HuH-7.5 (cell line): Measurements from ENCODE around the gene CT45A8.
"Not testable (repeated sequence)": the region's sequence is repeated elsewhere in the genome, so short reads cannot be mapped to it uniquely, and the experiment has no call there.

Source experiments
- DNase-seq: peaks from one replicate; pipeline ENCODE4 v3.0.0; 2011; ENCODE audit warnings: low spot score

Gene CT45A8, protein sequence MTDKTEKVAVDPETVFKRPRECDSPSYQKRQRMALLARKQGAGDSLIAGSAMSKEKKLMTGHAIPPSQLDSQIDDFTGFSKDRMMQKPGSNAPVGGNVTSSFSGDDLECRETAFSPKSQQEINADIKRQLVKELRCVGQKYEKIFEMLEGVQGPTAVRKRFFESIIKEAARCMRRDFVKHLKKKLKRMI

DNA sequence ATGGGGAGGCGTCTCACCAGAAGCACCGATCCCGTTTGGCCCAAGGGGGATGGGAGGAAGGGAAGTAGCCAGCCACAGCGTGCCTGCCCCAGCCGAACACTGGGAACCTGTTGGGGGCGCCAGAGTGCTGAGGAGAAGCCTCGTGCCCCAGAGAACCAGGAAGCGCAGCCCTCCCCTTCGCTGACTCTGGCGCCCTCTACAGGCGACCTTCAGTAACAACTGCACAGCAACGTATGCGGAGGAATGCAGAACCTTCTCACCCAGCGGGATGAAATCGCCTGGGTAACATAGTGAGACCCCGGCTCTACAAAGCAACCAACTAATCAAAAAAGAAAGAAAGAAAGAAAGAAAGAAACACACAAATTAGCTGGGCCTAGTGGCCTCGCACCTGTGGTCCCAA lies at the start of gene CT45A8:
CT45A8 (minus strand) TSS at position 101 of the 400 bp plus-strand sequence. CDS start 3,755 bp downstream, outside the sequence.
- DNase-seq: not testable (repeated sequence)

DNA sequence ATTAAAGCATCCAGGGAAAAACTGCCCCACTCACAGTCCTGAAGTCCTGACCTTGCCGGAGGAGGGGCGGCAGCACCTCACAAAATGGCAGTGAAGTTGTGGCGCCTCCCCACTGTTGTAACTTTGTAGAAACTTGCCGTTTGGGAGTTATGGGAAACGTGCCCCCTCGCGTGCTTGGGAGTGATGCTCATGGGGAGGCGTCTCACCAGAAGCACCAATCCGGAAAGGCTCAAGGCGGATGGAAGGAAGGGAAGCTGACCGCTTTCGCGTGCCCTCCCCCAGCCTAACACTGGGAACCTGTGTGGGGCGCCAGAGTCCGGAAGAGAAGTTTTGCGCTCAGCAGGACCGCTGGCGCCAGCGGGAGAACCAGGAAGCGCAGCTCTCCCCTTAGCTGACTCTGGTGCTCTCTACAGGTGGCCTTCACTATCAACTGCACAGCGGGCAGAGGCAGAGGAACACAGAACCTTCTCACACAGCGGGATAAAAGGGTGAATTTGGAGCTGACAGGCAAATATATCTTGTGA lies 39.0 kb upstream of the CT45A8 start, which contains the start of the genes CT45A10 and SAGE1:
CT45A10 (minus strand) TSS at position 151 of the 524 bp plus-strand sequence. CDS start 8,100 bp downstream, outside the sequence.
SAGE1 (plus strand) TSS at position 423 of the 524 bp plus-strand sequence. CDS start 2,527 bp downstream, outside the sequence.
- no peak for DNase-seq

DNA sequence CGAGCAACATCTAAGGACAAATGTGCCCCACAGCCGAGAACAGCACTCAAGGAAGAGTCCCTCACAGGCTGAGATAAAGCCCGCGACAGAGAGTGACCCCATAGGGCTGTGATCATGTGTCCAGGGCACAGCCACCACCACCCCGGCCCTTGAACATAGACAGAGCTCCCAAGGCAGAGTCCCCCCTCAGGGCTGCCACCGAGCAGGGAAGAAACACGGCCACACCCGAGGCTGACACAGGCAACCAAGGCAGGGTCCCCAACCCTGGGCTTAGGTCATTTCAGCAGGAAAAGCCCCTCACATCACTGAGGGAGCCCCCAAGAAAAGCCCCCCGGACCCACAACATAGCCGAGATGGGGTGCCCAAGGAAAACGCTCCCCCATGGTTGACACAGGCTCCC lies 38.4 kb upstream of the CT45A8 start:
- DNase-seq: no peak

DNA sequence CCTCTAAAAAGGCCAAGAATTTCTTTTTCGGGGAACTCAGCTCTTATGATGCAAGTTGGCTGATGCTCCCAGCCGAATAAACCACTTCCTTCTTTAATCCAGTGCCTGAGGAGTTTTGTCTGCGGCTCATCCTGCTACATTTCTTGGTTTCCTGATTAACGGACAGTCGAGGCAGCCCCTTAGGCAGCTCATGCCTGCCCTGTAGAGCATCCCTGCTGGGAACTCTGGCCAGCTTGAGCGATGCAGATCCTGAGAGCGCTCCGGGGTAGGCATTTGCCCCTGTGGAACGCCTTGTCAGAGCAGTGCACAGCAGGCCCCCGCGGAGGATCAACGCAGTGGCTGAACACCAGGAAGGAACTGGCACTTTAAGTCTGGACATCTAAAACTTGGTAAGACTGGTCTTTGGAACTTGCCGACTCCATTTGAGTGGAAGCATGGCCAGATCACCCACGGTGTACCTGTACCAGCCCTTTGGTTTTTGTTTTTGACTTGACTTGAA lies 35.8 kb upstream of the CT45A8 start:
- DNase-seq: no peak

DNA sequence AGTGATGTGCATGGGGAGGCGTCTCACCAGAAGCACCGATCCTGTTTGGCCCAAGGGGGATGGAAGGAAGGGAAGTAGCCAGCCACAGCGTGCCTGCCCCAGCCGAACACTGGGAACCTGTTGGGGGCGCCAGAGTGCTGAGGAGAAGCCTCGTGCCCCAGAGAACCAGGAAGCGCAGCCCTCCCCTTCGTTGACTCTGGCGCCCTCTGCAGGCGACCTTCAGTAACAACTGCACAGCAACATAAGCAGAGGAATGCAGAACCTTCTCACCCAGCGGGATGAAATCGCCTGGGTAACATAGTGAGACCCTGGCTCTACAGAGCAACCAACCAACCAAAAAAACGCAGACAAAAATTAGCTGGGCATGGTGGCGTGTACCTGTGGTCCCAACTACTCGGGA lies 34.6 kb upstream of the CT45A8 start:
- DNase-seq: not testable (repeated sequence)

DNA sequence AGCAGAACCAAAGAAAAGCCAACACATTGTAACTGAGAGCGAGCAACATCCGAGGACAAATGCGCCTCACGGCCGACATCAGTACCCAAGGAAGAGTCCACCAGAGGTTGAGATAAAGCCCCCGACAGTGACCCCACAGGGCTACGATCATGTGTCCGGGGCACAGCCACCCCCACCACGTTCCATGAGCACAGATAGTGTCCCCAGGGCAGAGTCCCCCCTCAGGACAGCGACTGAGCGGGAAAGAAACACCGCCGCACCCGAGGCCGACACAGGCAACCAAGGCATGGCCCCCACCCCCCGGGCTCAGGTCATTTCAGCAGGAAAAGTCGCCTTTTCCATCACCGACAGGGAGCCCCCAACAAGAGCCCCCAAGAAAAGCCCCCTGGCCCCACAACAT lies 33.9 kb upstream of the CT45A8 start:
- not testable (repeated sequence) for DNase-seq

DNA sequence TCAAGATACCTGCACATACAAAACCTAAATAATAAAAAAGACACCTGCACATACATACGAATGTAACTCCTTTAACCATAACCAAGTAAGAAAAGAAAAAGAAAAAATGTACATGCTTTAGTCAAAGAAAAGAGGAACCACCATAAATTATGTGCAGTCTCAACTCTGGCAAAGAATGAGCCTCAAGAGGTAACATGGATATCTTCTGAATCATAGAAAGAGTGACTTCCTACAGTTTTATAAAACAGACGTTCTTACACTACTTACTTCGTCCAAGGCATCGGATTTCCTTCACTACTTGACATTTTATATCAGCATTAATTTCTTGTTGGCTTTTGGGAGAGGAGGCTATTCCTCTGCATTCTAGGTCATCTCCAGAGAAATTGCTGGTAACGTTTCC lies 28.4 kb upstream of the CT45A8 start:
- DNase-seq: not testable (repeated sequence)

DNA sequence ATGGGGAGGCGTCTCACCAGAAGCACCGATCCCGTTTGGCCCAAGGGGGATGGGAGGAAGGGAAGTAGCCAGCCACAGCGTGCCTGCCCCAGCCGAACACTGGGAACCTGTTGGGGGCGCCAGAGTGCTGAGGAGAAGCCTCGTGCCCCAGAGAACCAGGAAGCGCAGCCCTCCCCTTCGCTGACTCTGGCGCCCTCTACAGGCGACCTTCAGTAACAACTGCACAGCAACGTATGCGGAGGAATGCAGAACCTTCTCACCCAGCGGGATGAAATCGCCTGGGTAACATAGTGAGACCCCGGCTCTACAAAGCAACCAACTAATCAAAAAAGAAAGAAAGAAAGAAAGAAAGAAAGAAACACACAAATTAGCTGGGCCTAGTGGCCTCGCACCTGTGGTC lies 17.4 kb upstream of the CT45A8 start, which contains the start of gene CT45A9:
CT45A9 (minus strand) TSS at position 101 of the 400 bp plus-strand sequence. CDS start 3,751 bp downstream, outside the sequence.
- not testable (repeated sequence) for DNase-seq

DNA sequence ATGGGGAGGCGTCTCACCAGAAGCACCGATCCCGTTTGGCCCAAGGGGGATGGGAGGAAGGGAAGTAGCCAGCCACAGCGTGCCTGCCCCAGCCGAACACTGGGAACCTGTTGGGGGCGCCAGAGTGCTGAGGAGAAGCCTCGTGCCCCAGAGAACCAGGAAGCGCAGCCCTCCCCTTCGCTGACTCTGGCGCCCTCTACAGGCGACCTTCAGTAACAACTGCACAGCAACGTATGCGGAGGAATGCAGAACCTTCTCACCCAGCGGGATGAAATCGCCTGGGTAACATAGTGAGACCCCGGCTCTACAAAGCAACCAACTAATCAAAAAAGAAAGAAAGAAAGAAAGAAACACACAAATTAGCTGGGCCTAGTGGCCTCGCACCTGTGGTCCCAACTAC lies 17.2 kb downstream of the CT45A8 start, which contains the start of gene CT45A7:
CT45A7 (minus strand) TSS at position 101 of the 400 bp plus-strand sequence. CDS start 3,747 bp downstream, outside the sequence.
- not testable (repeated sequence) for DNase-seq

DNA sequence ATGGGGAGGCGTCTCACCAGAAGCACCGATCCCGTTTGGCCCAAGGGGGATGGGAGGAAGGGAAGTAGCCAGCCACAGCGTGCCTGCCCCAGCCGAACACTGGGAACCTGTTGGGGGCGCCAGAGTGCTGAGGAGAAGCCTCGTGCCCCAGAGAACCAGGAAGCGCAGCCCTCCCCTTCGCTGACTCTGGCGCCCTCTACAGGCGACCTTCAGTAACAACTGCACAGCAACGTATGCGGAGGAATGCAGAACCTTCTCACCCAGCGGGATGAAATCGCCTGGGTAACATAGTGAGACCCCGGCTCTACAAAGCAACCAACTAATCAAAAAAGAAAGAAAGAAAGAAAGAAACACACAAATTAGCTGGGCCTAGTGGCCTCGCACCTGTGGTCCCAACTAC lies 34.4 kb downstream of the CT45A8 start, which contains the start of gene CT45A2:
CT45A2 (minus strand) TSS at position 101 of the 400 bp plus-strand sequence. CDS start 3,747 bp downstream, outside the sequence.
- DNase-seq: not testable (repeated sequence)

DNA sequence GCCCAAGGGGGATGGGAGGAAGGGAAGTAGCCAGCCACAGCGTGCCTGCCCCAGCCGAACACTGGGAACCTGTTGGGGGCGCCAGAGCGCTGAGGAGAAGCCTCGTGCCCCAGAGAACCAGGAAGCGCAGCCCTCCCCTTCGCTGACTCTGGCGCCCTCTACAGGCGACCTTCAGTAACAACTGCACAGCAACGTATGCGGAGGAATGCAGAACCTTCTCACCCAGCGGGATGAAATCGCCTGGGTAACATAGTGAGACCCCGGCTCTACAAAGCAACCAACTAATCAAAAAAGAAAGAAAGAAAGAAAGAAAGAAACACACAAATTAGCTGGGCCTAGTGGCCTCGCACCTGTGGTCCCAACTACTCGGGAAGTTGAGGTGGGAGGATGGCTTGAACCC lies 51.7 kb downstream of the CT45A8 start, which contains the start of gene CT45A6:
CT45A6 (minus strand) TSS at position 101 of the 400 bp plus-strand sequence. CDS start 3,794 bp downstream, outside the sequence.
- not testable (repeated sequence) for DNase-seq
